Measurements from ENCODE around the gene DBR1.

DNA sequence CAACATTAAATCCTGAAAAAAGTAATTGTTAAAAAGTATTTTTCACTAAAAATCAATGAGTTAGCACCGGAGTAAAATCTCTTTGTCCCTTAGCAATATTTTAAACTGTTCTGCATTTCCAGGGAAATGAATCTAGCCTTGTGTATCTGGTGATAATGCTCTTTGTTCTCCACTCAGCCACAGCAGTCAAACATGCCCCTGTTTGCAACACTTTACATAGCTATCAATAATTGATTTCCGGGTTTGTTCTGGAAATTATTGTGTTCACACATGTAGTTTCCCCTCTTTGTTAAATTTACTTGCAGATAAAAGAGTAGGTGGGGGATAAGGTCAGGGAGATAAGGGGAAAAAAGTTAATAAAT is 38.9 kb downstream of the DBR1 start:
- TF ChIP-seq, protein P1, sequence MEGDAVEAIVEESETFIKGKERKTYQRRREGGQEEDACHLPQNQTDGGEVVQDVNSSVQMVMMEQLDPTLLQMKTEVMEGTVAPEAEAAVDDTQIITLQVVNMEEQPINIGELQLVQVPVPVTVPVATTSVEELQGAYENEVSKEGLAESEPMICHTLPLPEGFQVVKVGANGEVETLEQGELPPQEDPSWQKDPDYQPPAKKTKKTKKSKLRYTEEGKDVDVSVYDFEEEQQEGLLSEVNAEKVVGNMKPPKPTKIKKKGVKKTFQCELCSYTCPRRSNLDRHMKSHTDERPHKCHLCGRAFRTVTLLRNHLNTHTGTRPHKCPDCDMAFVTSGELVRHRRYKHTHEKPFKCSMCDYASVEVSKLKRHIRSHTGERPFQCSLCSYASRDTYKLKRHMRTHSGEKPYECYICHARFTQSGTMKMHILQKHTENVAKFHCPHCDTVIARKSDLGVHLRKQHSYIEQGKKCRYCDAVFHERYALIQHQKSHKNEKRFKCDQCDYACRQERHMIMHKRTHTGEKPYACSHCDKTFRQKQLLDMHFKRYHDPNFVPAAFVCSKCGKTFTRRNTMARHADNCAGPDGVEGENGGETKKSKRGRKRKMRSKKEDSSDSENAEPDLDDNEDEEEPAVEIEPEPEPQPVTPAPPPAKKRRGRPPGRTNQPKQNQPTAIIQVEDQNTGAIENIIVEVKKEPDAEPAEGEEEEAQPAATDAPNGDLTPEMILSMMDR (conservative IDR thresholded peaks at IDR 0.05), result no peak
- no peak for TF ChIP-seq EZH2 (IDR thresholded peaks at IDR 0.05; ENCODE audit: low read depth)
